ENCODE measurements around the gene CDNF.

GRCh38 chr10:14859775-14860174 is 21.9 kb upstream of the CDNF start:
- TF ChIP-seq, protein P1, sequence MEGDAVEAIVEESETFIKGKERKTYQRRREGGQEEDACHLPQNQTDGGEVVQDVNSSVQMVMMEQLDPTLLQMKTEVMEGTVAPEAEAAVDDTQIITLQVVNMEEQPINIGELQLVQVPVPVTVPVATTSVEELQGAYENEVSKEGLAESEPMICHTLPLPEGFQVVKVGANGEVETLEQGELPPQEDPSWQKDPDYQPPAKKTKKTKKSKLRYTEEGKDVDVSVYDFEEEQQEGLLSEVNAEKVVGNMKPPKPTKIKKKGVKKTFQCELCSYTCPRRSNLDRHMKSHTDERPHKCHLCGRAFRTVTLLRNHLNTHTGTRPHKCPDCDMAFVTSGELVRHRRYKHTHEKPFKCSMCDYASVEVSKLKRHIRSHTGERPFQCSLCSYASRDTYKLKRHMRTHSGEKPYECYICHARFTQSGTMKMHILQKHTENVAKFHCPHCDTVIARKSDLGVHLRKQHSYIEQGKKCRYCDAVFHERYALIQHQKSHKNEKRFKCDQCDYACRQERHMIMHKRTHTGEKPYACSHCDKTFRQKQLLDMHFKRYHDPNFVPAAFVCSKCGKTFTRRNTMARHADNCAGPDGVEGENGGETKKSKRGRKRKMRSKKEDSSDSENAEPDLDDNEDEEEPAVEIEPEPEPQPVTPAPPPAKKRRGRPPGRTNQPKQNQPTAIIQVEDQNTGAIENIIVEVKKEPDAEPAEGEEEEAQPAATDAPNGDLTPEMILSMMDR (IDR thresholded peaks at IDR 0.05; ENCODE audit: borderline replicate concordance, extremely low read depth, low read length, poor library complexity, severe bottlenecking): no peak
- no peak for TF ChIP-seq EZH2 (IDR thresholded peaks at IDR 0.05; ENCODE audit: borderline replicate concordance, low read depth, low read length, severe bottlenecking)
